K562 (cell line): ENCODE data around the gene NUDT22. TPM values are rescaled to one million over a fixed set of nuclear protein-coding genes. Genes with fewer than 3 reads are reported as not detected.

Source experiments
- ARID3A ChIP-seq: IDR thresholded peaks from 2 replicates; pipeline ENCODE4 v1.6.1; 2012; ENCODE audit warnings: low read depth, low read length, improper control_type of control experiment, borderline replicate concordance
- ATF1 ChIP-seq, 2 experiments: fragments of 450-650 bp in 1 of 2; IDR thresholded peaks; 2 replicates each; pipeline ENCODE4 v1.6.1; 2016; ENCODE audit warnings: missing compliant biosample characterization in 1 of 2, missing genetic modification characterization in 1 of 2
- CBFA2T2 ChIP-seq: fragments of 450-650 bp; conservative IDR thresholded peaks from 2 replicates; pipeline ENCODE4 v1.6.1; 2017; ENCODE audit warnings: mild to moderate bottlenecking
- CBX1 ChIP-seq: sonication (generic); IDR thresholded peaks from 2 replicates; pipeline ENCODE4 v1.6.1; 2016; ENCODE audit warnings: antibody characterized with exemption, low read depth, mild to moderate bottlenecking
- E2F1 ChIP-seq: sonication (generic); formaldehyde crosslinking; IDR thresholded peaks from 2 replicates; pipeline ENCODE4 v1.8.1; 2023; ENCODE audit warnings: mild to moderate bottlenecking, missing genetic modification reagents, moderate library complexity
- ETV1 ChIP-seq: fragments of 450-650 bp; conservative IDR thresholded peaks from 2 replicates; pipeline ENCODE4 v1.6.1; 2016; ENCODE audit warnings: missing genetic modification characterization, control low read depth, low read depth, missing compliant biosample characterization
- GABPA ChIP-seq: fragments of 200-800 bp; sonication (Bioruptor generic); conservative IDR thresholded peaks from 2 replicates; pipeline ENCODE4 v1.6.1; 2016; ENCODE audit warnings: low read depth, missing genetic modification characterization, missing compliant biosample characterization
- GTF2E2 ChIP-seq: fragments of 200-800 bp; sonication (Bioruptor generic); IDR thresholded peaks from 2 replicates; pipeline ENCODE4 v1.6.1; 2016; ENCODE audit warnings: missing genetic modification characterization, missing compliant biosample characterization
- KLF1 ChIP-seq: fragments of 450-650 bp; IDR thresholded peaks from 2 replicates; pipeline ENCODE4 v1.6.1; 2016; ENCODE audit warnings: missing genetic modification characterization, missing compliant biosample characterization
- NFYB ChIP-seq: IDR thresholded peaks from 2 replicates; pipeline ENCODE4 v1.6.1; 2011; ENCODE audit warnings: mild to moderate bottlenecking, moderate library complexity; ENCODE audit not compliant: insufficient read length; ENCODE audit errors: extremely low read depth
- PKNOX1 ChIP-seq: fragments of 450-650 bp; IDR thresholded peaks from 2 replicates; pipeline ENCODE4 v1.6.1; 2016
- PML ChIP-seq: IDR thresholded peaks from 2 replicates; pipeline ENCODE4 v1.6.1; 2012; ENCODE audit warnings: low read length, inconsistent platforms
- POLR2AphosphoS5 ChIP-seq: IDR thresholded peaks from 2 replicates; pipeline ENCODE4 v1.6.1; 2011; ENCODE audit warnings: mild to moderate bottlenecking, low read depth, low read length, moderate library complexity; ENCODE audit not compliant: control insufficient read depth, insufficient read depth
- RBM15 ChIP-seq: fragments of 200-400 bp; formaldehyde crosslinking; IDR thresholded peaks from 2 replicates; pipeline ENCODE4 v1.6.1; 2018; ENCODE audit warnings: mild to moderate bottlenecking, low read length, moderate library complexity; ENCODE audit not compliant: insufficient read depth
- TBP ChIP-seq: optimal IDR thresholded peaks from 2 replicates; pipeline ENCODE3; 2011; ENCODE audit warnings: low read depth, low read length, improper control_type of control experiment
- ZBTB9 ChIP-seq: fragments of 450-650 bp; formaldehyde crosslinking; IDR thresholded peaks from 2 replicates; pipeline ENCODE4 v1.4.0; 2020; ENCODE audit warnings: mild to moderate bottlenecking, moderate library complexity
- ZNF12 ChIP-seq: sonication (generic); formaldehyde crosslinking; IDR thresholded peaks from 2 replicates; pipeline ENCODE4 v1.4.0; 2020; ENCODE audit warnings: mild to moderate bottlenecking, missing genetic modification reagents
- ZNF408 ChIP-seq: fragments of 250-450 bp; sonication (Bioruptor Pico); IDR thresholded peaks from 2 replicates; pipeline ENCODE4 v1.4.0; 2020; ENCODE audit warnings: low read depth, mild to moderate bottlenecking, moderate library complexity
- polyA plus RNA-seq, 8 experiments: library from polyadenylated mRNA; depleted of rRNA in 4 of 8; stranded (reverse) in 5 of 8; unstranded in 3 of 8; fragments of >200 nt; fragmentation: Nextera tagmentation in 2 of 8; fragmentation: Illumina TruSeq in 1 of 8; extraction: Ambion mirVana in 2 of 8; extraction: Trizol in 1 of 8; gene quantifications; 2 replicates each; pipeline versions ENCODE4 v1.2.1 to v1.2.3, GENCODE V29; 2011 to 2014; ENCODE audit warnings: inconsistent platforms in 1 of 8, missing spikeins in 1 of 8
- total RNA-seq, 7 experiments: library from RNA; depleted of rRNA in 6 of 7; stranded (reverse); fragments of >200 nt in 6 of 7; fragmentation: Illumina TruSeq in 2 of 7; extraction: Trizol in 2 of 7; gene quantifications; 2 replicates each; pipeline versions ENCODE4 v1.2.1 to v1.2.3, GENCODE V29; 2011 to 2021; ENCODE audit warnings: low replicate concordance in 1 of 7
- TF ChIP-seq, protein P1 (sequence below), 2 experiments: IDR thresholded peaks; 2 replicates each; pipeline ENCODE4 v1.6.1; 2012; ENCODE audit warnings: improper control_type of control experiment in 2 of 2, low read depth in 2 of 2, low read length in 2 of 2, borderline replicate concordance in 1 of 2

NUDT22 gene
- total and polyA plus RNA-seq, 9 of the 15 experiments (the other 6 are each of a cell fraction or from before 2014, with no cell fraction given), result 6.3 to 92.6 (median 37.4) TPM

GRCh38 chr11:64230171-64230984, 4.3 kb downstream of the NUDT22 start, which contains the start of gene DNAJC4 (continued):
- TF ChIP-seq RBM15 (no peak), TBP (peak; percentile 56), PKNOX1 (peak; percentile 91), PML (peak; percentile 47; the same call in 1 of the 2 replicates), E2F1 (CRISPR knock-in tag) (peak; percentile 42; the same call in 1 of the 2 replicates), ATF1 (CRISPR knock-in tag; IDR thresholded peaks at IDR 0.05) (0 out of 2 replicates have a peak, but pooled peaks have one; percentile 1), ATF1 (tag; IDR thresholded peaks at IDR 0.05) (peak; percentile 90), GABPA (tag) (peak; percentile 50), GTF2E2 (tag) (peak; percentile 52; the same call in 1 of the 2 replicates), ETV1 (tag) (peak; percentile 61), ZBTB9 (CRISPR knock-in tag) (no peak), ZNF12 (peak; percentile 69; the same call in 1 of the 2 replicates), POLR2AphosphoS5 (peak; percentile 39; the same call in 1 of the 2 replicates), CBX1 (peak; percentile 40), NFYB (peak; percentile 39), CBFA2T2 (no peak), ZNF408 (no peak), ARID3A (no peak), KLF1 (tag) (no peak)
- TF ChIP-seq, protein P1, sequence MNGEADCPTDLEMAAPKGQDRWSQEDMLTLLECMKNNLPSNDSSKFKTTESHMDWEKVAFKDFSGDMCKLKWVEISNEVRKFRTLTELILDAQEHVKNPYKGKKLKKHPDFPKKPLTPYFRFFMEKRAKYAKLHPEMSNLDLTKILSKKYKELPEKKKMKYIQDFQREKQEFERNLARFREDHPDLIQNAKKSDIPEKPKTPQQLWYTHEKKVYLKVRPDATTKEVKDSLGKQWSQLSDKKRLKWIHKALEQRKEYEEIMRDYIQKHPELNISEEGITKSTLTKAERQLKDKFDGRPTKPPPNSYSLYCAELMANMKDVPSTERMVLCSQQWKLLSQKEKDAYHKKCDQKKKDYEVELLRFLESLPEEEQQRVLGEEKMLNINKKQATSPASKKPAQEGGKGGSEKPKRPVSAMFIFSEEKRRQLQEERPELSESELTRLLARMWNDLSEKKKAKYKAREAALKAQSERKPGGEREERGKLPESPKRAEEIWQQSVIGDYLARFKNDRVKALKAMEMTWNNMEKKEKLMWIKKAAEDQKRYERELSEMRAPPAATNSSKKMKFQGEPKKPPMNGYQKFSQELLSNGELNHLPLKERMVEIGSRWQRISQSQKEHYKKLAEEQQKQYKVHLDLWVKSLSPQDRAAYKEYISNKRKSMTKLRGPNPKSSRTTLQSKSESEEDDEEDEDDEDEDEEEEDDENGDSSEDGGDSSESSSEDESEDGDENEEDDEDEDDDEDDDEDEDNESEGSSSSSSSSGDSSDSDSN (IDR thresholded peaks at IDR 0.05; ENCODE audit: borderline replicate concordance in 1 of 2, low read depth in 2 of 2, low read length in 2 of 2), result peak in 1 of 2 experiments; percentile 86; a peak in 2 of 4 replicates
